SK-MEL-5 (cell line): Measurements from ENCODE around the gene LDLRAD2. TPM values are rescaled to one million over a fixed set of nuclear protein-coding genes. Genes with fewer than 3 reads are reported as not detected.
"Not testable (repeated sequence)": the region's sequence is repeated elsewhere in the genome, so short reads cannot be mapped to it uniquely, and the experiment has no call there.

Experiments
- DNase-seq: peaks from one replicate; pipeline ENCODE4 v3.0.0-alpha.2; 2016; ENCODE audit warnings: low read depth, low spot score
- in situ Hi-C: cut with HindIII; loops from 2 replicates; pipeline ENCODE4 v1.10.0; 2016; ENCODE audit warnings: low sequenced_read_pairs, high pct_unique_total_duplicates, low pct_unique_long_range_greater_than_20kb
- total RNA-seq: library from RNA; depleted of rRNA; stranded (reverse); fragments of >200 nt; shearing (Covaris generic); gene quantifications from 2 replicates; pipeline ENCODE4 v1.2.3, GENCODE V29; 2014

Gene LDLRAD2
- total RNA-seq, 1 experiment from 2014 or later: not detected

GRCh38 chr1:21818656-21819055 is 6.6 kb downstream of the LDLRAD2 start:
- DNase-seq: peak; percentile 41
- in situ Hi-C loops: no loop called here

- in situ Hi-C loops: no loop called here
- no peak for DNase-seq
These were observed 8.7 kb downstream of the LDLRAD2 start for GRCh38 chr1:21820597-21821232.

- DNase-seq: no peak
- in situ Hi-C loops: no loop called here
These were observed 9.4 kb downstream of the LDLRAD2 start for GRCh38 chr1:21821385-21822019.

GRCh38 chr1:21822349-21822748 is 10.3 kb downstream of the LDLRAD2 start:
- DNase-seq: peak; percentile 13

GRCh38 chr1:21823206-21823979 is 11.3 kb downstream of the LDLRAD2 start:
- in situ Hi-C loops: no loop called here
- no peak for DNase-seq

More at GRCh38 chr1:21822349-21822748, 10.3 kb downstream of the LDLRAD2 start:
- in situ Hi-C loops: no loop called here

GRCh38 chr1:21823980-21824702 is 12.1 kb downstream of the LDLRAD2 start:
- DNase-seq: no peak
- in situ Hi-C loops: no loop called here

- in situ Hi-C loops: no loop called here
These were observed 12.9 kb downstream of the LDLRAD2 start for GRCh38 chr1:21824926-21825325.

GRCh38 chr1:21825393-21825792 is 13.3 kb downstream of the LDLRAD2 start:
- in situ Hi-C loops: no loop called here
- no peak for DNase-seq

More at GRCh38 chr1:21824926-21825325, 12.9 kb downstream of the LDLRAD2 start:
- no peak for DNase-seq

GRCh38 chr1:21826694-21827093 is 14.6 kb downstream of the LDLRAD2 start:
- in situ Hi-C loops, DNase-seq: not testable (repeated sequence)

- DNase-seq: no peak
- in situ Hi-C loops: no loop called here
These were observed 15.1 kb downstream of the LDLRAD2 start for GRCh38 chr1:21827141-21827679.

GRCh38 chr1:21828075-21828474 is 16.0 kb downstream of the LDLRAD2 start:
- in situ Hi-C loops: no loop called here
- DNase-seq: no peak

GRCh38 chr1:21828506-21829210 is 16.6 kb downstream of the LDLRAD2 start:
- in situ Hi-C loops: no loop called here
- no peak for DNase-seq

GRCh38 chr1:21829294-21829693 is 17.2 kb downstream of the LDLRAD2 start:
- in situ Hi-C loops: no loop called here
- no peak for DNase-seq

GRCh38 chr1:21830792-21831453 is 18.9 kb downstream of the LDLRAD2 start:
- no peak for DNase-seq
- in situ Hi-C loops: no loop called here

- no peak for DNase-seq
- in situ Hi-C loops: no loop called here
These were observed 19.4 kb downstream of the LDLRAD2 start for GRCh38 chr1:21831454-21831970.

GRCh38 chr1:21833392-21833976 is 21.4 kb downstream of the LDLRAD2 start:
- DNase-seq: no peak
- in situ Hi-C loops: no loop called here
